Stomach (tissue), 9 donors: ENCODE measurements around the gene AUTS2. TPM values are rescaled to one million over a fixed set of nuclear protein-coding genes. Genes with fewer than 3 reads are reported as not detected.

Source experiments
- DNase-seq, 2 donors: peaks; one replicate each; pipeline versions ENCODE4 v3.0.0 to v3.0.0-alpha.2; 2013 to 2019
- H3K27ac ChIP-seq, 5 donors: fragments of 200-600 bp in 4 of 5; sonication (generic) in 4 of 5; one replicate each; pipeline ENCODE4 v1.5.1; 2013 to 2019; ENCODE audit warnings: mild to moderate bottlenecking in 1 of 5, moderate library complexity in 1 of 5
- H3K27me3 ChIP-seq, 3 donors: fragments of 200-600 bp; sonication (generic); one replicate each; pipeline ENCODE4 v1.5.1; 2017 to 2019; ENCODE audit warnings: mixed run types in 1 of 3
- H3K36me3 ChIP-seq, 4 donors: fragments of 200-600 bp; sonication (generic); 1 replicate in 3 of 4; 2 replicates in 1 of 4; pipeline ENCODE4 v1.5.1; 2016 to 2019
- H3K4me1 ChIP-seq, 4 donors: fragments of 200-600 bp; sonication (generic); one replicate each; pipeline ENCODE4 v1.5.1; 2016 to 2019
- H3K4me3 ChIP-seq, 4 donors: fragments of 200-600 bp; sonication (generic) in 3 of 4; one replicate each; pipeline ENCODE4 v1.5.1; 2016 to 2019; ENCODE audit warnings: mild to moderate bottlenecking in 1 of 4
- H3K9me3 ChIP-seq, 4 donors: fragments of 200-600 bp; sonication (generic); one replicate each; pipeline ENCODE4 v1.5.1; 2016 to 2019
- EP300 ChIP-seq: sonication (generic); formaldehyde crosslinking; IDR thresholded peaks from one replicate; pipeline ENCODE4 v1.6.1; 2017; ENCODE audit warnings: antibody characterized with exemption
- POLR2A ChIP-seq, 4 donors: fragments of 450-650 bp; IDR thresholded peaks; one replicate each; pipeline ENCODE4 v1.6.1; 2016; ENCODE audit warnings: antibody characterized with exemption in 4 of 4, control low read depth in 2 of 4, mild to moderate bottlenecking in 1 of 4, moderate library complexity in 1 of 4
- POLR2AphosphoS5 ChIP-seq, 3 donors: sonication (generic); formaldehyde crosslinking; IDR thresholded peaks; one replicate each; pipeline ENCODE4 v1.6.1; 2016; ENCODE audit warnings: antibody characterized with exemption in 3 of 3
- WGBS, 5 donors: extraction: QIAGEN DNeasy Blood & Tissue Kit in 3 of 5; methylation state at CpG; one replicate each; pipeline versions ENCODE4 v1.1.5 to v1.1.7; 2013 to 2018; 5-methylcytosine and 5-hydroxymethylcytosine counted together
- intact Hi-C: fragments of 100-400 bp; cut with DNase I; formaldehyde crosslinking; loops from one replicate; pipeline ENCODE4 v1.15.1; 2023; ENCODE audit warnings: low total_unique reads
- polyA plus RNA-seq, 3 donors: library from polyadenylated mRNA; stranded (reverse); fragments of 200-250 nt; gene quantifications; one replicate each; pipeline ENCODE4 v1.2.3, GENCODE V29; 2013
- total RNA-seq, 5 donors: library from RNA; depleted of rRNA; stranded (reverse); fragments of >200 nt; gene quantifications; one replicate each; pipeline versions ENCODE4 v1.1.0 to v1.2.3, GENCODE V29; 2014 to 2016
- TF ChIP-seq, protein P1 (sequence below), 7 experiments: fragments of 450-650 bp in 4 of 7; fragments of 200-600 bp in 3 of 7; sonication (generic) in 3 of 7; IDR thresholded peaks; one replicate each; pipeline ENCODE4 v1.5.1; 2016 to 2019; ENCODE audit warnings: antibody characterized with exemption in 7 of 7, control low read depth in 2 of 7, mild to moderate bottlenecking in 1 of 7
- donor health status: healthy with polysubstance abuse.
- donor health status: Bipolar disorder and iron deficiency.
- donor health status: healthy.

The AUTS2 gene
- total and polyA plus RNA-seq, 8 donors, result 3.8 to 90.3 (median 38.1) TPM

DNA sequence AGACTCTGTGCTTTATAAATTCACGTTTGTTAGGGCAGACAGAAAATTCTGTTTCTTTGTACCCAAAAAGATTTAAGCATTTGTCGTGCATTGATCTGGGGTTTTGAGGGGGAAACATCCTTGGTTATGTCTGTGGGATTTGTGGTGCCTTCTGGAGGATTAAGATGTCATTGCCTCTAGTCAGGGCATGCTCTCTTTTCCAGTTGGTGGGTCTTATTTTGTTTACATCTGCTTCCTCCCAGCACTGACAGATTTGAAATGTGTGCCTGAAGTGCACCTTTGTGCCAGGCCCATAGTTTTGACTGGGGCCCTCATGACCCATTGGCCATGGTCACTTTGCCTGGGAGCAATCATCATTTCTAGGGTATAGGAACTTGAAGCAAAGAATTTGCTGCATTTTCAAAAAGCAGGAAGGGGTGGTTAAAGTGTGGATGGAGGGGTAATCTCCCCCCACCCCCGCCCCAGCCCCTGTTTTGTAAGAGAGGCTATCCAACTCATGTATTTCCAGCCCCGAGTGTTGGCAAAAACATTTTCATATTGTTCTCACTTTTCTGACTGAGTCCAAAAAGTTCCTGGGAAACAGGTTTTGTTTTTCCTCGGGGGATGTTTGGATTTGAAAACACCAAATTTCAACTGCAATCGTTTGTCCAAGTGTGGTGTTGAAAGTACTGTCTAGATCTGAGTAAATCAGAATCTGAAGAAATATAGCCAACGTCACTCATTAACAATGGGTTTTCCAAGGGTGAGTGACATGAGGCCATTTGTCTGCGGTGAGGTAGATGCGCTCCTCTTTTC is 1145.5 kb downstream of the AUTS2 start:
- TF ChIP-seq, protein P1, sequence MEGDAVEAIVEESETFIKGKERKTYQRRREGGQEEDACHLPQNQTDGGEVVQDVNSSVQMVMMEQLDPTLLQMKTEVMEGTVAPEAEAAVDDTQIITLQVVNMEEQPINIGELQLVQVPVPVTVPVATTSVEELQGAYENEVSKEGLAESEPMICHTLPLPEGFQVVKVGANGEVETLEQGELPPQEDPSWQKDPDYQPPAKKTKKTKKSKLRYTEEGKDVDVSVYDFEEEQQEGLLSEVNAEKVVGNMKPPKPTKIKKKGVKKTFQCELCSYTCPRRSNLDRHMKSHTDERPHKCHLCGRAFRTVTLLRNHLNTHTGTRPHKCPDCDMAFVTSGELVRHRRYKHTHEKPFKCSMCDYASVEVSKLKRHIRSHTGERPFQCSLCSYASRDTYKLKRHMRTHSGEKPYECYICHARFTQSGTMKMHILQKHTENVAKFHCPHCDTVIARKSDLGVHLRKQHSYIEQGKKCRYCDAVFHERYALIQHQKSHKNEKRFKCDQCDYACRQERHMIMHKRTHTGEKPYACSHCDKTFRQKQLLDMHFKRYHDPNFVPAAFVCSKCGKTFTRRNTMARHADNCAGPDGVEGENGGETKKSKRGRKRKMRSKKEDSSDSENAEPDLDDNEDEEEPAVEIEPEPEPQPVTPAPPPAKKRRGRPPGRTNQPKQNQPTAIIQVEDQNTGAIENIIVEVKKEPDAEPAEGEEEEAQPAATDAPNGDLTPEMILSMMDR (IDR thresholded peaks at IDR 0.05), result no peak
- TF ChIP-seq EP300, result no peak
- TF ChIP-seq POLR2AphosphoS5 (IDR thresholded peaks at IDR 0.05), result no peak
- no peak for TF ChIP-seq POLR2A (IDR thresholded peaks at IDR 0.05)
- peaks cover 0 to 18% (median 7%) of the 10 kb centered on the region in 4 donors for H3K4me1 ChIP-seq
- no peak overlapping the region for H3K27ac ChIP-seq
- WGBS, 5 donors, result 57 to 84% (median 74%) methylated on average over 9 of the region's 9 CpGs
- H3K36me3 ChIP-seq, result no peaks in the 10 kb centered on the region
- H3K4me3 ChIP-seq, result no peak overlapping the region
- H3K27me3 ChIP-seq, result no peaks in the 10 kb centered on the region
- no peaks in the 10 kb centered on the region for H3K9me3 ChIP-seq
- intact Hi-C loops, result no loop called here
- DNase-seq, result no peak

DNA sequence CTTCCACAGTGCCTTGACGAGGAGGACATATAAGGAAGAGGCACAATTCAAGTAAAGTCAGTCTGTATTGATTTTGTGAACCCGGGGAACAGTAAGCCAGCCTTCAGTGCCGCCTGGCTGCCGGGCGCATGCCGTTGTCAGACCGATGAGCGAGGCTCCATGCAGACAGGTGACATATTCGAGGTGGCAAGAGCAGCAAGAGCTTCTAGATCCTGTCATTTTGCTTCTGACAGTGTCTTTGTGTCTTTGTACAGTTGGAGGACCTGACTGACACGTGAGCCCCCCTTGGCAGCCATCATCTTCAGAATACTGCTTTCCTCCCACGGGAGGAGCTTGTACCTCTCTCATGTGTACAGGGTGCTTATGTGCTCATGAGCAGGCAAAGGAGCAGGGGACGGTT is 1146.2 kb downstream of the AUTS2 start:
- Histone ChIP-seq H3K36me3 (no peaks in the 10 kb centered on the region), H3K9me3 (no peaks in the 10 kb centered on the region), H3K4me1 (peaks cover 0 to 12% (median 4%) of the 10 kb centered on the region in 4 donors), H3K27me3 (no peaks in the 10 kb centered on the region), H3K4me3 (no peak overlapping the region), H3K27ac (no peak overlapping the region)
- intact Hi-C loops, result no loop called here
- TF ChIP-seq, protein P1 (IDR thresholded peaks at IDR 0.05), result no peak
- WGBS, 5 donors, result 90 to 92% (median 91%) methylated on average over 11 to 12 of the region's 12 CpGs
- DNase-seq, result no peak

GRCh38 chr7:70749831-70750230 is 1151.6 kb downstream of the AUTS2 start:
- Histone ChIP-seq H3K4me1 (peaks cover 0 to 37% (median 10%) of the 10 kb centered on the region in 4 donors), H3K9me3 (no peaks in the 10 kb centered on the region), H3K27ac (no peak overlapping the region), H3K27me3 (no peaks in the 10 kb centered on the region), H3K36me3 (no peaks in the 10 kb centered on the region), H3K4me3 (no peak overlapping the region)
- WGBS, 5 donors, result 67 to 92% (median 81%) methylated on average over 1 of the region's 1 CpG
- intact Hi-C loops, result no loop called here
- TF ChIP-seq, protein P1 (IDR thresholded peaks at IDR 0.05), result no peak
- TF ChIP-seq EP300 (no peak), POLR2AphosphoS5 (IDR thresholded peaks at IDR 0.05) (no peak), POLR2A (IDR thresholded peaks at IDR 0.05) (no peak)
- no peak for DNase-seq

GRCh38 chr7:70751895-70752294 is 1153.6 kb downstream of the AUTS2 start:
- Histone ChIP-seq H3K27me3 (no peaks in the 10 kb centered on the region), H3K4me3 (no peak overlapping the region), H3K36me3 (no peaks in the 10 kb centered on the region), H3K9me3 (no peaks in the 10 kb centered on the region), H3K4me1 (peaks cover 0 to 40% (median 10%) of the 10 kb centered on the region in 4 donors), H3K27ac (peak overlapping the region in 1 of 5 donors; percentile 13)
- DNase-seq, result no peak
- WGBS, 5 donors, result 35 to 78% (median 65%) methylated on average over 5 of the region's 5 CpGs
- intact Hi-C loops, result no loop called here
- TF ChIP-seq POLR2A (IDR thresholded peaks at IDR 0.05) (no peak), EP300 (no peak), POLR2AphosphoS5 (IDR thresholded peaks at IDR 0.05) (no peak)
- TF ChIP-seq, protein P1 (IDR thresholded peaks at IDR 0.05), result no peak
